Stimulated activated memory B cell treated with anti-CD40 and anti-IgM and Interleukin-4, amounts not matched to agents 10 μg/mL and 1 μg/mL and 100 μg/mL, for 72 hours (primary cell): Measurements from ENCODE around the gene PRPF18.

Experiments
- ATAC-seq: fragments of 150-1000 bp; cut with Tn5 transposase; 2 replicates; pipeline ENCODE4 v1.10.0; 2021
- H3K27ac Mint-ChIP-seq: one replicate; pipeline ENCODE4 v1.8.0; 2022; ENCODE audit warnings: mild to moderate bottlenecking, mixed read lengths
- H3K27me3 Mint-ChIP-seq: one replicate; pipeline ENCODE4 v1.8.0; 2022; ENCODE audit warnings: mixed read lengths
- H3K36me3 Mint-ChIP-seq: one replicate; pipeline ENCODE4 v1.8.0; 2022; ENCODE audit warnings: mixed read lengths
- H3K4me1 Mint-ChIP-seq: one replicate; pipeline ENCODE4 v1.8.0; 2022; ENCODE audit warnings: mixed read lengths
- H3K4me3 Mint-ChIP-seq: one replicate; pipeline ENCODE4 v1.8.0; 2022; ENCODE audit warnings: mild to moderate bottlenecking, moderate library complexity, mixed read lengths
- H3K9me3 Mint-ChIP-seq: one replicate; pipeline ENCODE4 v1.8.0; 2022; ENCODE audit warnings: mixed read lengths

Gene PRPF18

DNA sequence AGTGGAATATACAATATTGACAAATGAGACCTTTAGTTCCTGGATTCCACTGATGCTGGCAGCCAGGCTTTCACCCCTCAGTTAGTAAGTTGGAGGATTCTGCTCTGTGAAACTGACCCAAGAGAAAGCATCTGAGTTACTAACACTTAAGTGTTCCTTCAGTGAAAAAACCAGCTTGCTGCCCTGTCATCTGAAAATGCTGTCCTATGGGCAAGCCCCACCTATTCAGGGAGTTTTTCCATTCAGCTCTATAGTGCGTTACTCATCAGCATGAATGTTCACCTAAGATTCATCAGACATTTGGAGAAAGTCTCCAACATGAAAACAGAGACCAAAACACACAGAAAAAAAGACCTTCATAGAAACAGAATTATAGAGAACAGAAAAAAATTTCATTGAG, 37.9 kb downstream of the PRPF18 start:
- H3K36me3 Mint-ChIP-seq: peaks cover 5% of the 10 kb centered on the region
- ATAC-seq: no peak

DNA sequence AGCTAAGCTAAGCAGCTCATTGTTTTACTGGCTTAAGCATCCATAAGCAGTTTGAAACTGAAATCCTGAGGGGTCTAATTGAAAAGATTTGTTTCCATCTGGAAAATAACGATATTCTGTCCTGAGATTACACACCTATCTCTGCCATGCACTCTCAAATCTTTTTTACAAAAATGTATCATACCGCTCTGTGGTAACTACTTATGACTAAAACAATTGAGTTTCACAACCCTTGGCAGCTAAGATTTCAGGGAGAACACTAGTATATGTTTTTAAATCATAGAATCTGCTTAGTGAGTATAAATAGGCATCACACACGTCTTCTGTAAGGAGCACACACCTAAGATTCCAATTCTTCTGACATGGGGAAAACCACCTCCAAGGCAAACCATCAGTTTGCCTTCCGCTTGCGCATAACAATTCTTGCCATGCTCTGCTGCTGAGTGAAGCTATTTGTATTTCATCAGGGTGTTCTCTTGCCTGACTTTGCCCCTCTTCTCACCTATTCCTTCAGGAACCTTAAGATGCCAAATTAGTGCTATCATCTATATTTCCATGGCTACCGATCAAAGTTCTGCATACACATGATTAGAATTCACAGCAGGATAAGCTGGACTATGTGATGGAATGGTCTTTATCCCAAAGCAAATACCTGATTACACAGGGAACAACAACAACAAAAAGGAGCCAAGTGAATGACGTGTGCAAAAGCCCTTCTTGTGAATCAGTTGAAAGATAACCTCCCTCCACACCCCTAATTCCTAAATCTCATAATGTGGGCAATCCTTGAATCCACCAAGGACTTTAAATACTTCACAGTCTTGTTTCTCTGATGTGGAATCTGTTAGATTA, 40.9 kb downstream of the PRPF18 start:
- no peak for ATAC-seq
- Mint-ChIP-seq H3K27ac (no peak overlapping the region), H3K4me1 (peaks cover 8% of the 10 kb centered on the region), H3K4me3 (no peak overlapping the region), H3K9me3 (no peaks in the 10 kb centered on the region), H3K36me3 (peaks cover 20% of the 10 kb centered on the region), H3K27me3 (no peaks in the 10 kb centered on the region)

More for the DNA sequence above, 37.9 kb downstream of the PRPF18 start:
- Mint-ChIP-seq H3K4me1 (no peaks in the 10 kb centered on the region), H3K27ac (no peak overlapping the region), H3K9me3 (no peaks in the 10 kb centered on the region), H3K27me3 (no peaks in the 10 kb centered on the region), H3K4me3 (no peak overlapping the region)

GRCh38 chr10:13628661-13629060, 41.9 kb downstream of the PRPF18 start:
- no peaks in the 10 kb centered on the region for H3K27me3 Mint-ChIP-seq
- no peak for ATAC-seq
- peaks cover 30% of the 10 kb centered on the region for H3K36me3 Mint-ChIP-seq
- peaks cover 8% of the 10 kb centered on the region for H3K4me1 Mint-ChIP-seq
- H3K4me3 Mint-ChIP-seq: no peak overlapping the region
- no peak overlapping the region for H3K27ac Mint-ChIP-seq
- H3K9me3 Mint-ChIP-seq: no peaks in the 10 kb centered on the region

DNA sequence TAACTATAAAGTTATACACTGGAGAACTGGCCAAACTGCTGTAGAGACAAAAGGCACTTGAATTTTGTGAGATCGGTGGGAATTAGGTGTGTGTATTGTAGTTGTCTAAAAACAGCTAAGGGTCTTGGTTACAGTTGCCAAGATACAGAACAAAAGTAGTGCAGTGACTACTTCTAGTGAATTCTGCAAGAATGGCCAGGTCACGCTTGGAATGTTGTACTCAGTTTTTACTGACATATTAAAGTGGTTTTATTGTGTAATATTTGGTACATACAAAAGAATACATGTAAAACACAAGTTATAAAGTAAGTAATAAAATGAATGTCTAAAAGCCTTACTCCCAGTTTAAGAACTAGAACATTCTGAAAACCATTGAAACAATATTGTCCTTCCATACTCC, 42.4 kb downstream of the PRPF18 start:
- Mint-ChIP-seq H3K27me3 (no peaks in the 10 kb centered on the region), H3K27ac (no peak overlapping the region), H3K36me3 (peaks cover 34% of the 10 kb centered on the region), H3K9me3 (no peaks in the 10 kb centered on the region), H3K4me1 (peaks cover 8% of the 10 kb centered on the region), H3K4me3 (no peak overlapping the region)
- ATAC-seq: no peak

DNA sequence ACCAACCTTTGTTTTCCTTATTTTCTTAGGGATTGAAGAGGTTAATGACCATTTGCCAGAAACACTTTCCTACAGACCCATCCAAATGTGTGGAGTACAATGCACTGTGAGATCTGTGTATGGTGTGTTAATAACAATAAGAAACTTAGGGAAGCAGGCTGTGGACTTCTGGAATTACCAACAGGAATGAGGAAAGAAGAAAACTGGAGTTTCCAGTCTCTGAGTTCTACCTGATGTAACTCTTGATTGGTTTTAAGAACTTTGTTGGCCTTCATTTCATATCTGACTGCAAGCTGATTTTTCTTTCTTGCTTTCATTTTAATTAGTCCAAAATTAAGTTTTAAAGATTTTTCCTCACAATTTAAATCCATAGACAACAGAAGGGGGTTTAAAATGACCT, 43.5 kb downstream of the PRPF18 start:
- peaks cover 8% of the 10 kb centered on the region for H3K4me1 Mint-ChIP-seq
- peaks cover 42% of the 10 kb centered on the region for H3K36me3 Mint-ChIP-seq
- H3K27ac Mint-ChIP-seq: no peak overlapping the region
- H3K9me3 Mint-ChIP-seq: no peaks in the 10 kb centered on the region
- no peaks in the 10 kb centered on the region for H3K27me3 Mint-ChIP-seq
- no peak overlapping the region for H3K4me3 Mint-ChIP-seq
- ATAC-seq: no peak

GRCh38 chr10:13631594-13631993, 44.8 kb downstream of the PRPF18 start:
- ATAC-seq: no peak
- Mint-ChIP-seq H3K4me3 (no peak overlapping the region), H3K27me3 (no peaks in the 10 kb centered on the region), H3K4me1 (peaks cover 8% of the 10 kb centered on the region), H3K36me3 (peaks cover 56% of the 10 kb centered on the region), H3K27ac (no peak overlapping the region), H3K9me3 (no peaks in the 10 kb centered on the region)

GRCh38 chr10:13632440-13632839, 45.7 kb downstream of the PRPF18 start:
- H3K4me1 Mint-ChIP-seq: peaks cover 8% of the 10 kb centered on the region
- H3K27ac Mint-ChIP-seq: no peak overlapping the region
- no peaks in the 10 kb centered on the region for H3K27me3 Mint-ChIP-seq
- H3K36me3 Mint-ChIP-seq: peaks cover 65% of the 10 kb centered on the region
- H3K4me3 Mint-ChIP-seq: no peak overlapping the region
- no peak for ATAC-seq
- H3K9me3 Mint-ChIP-seq: no peaks in the 10 kb centered on the region

GRCh38 chr10:13632884-13633440, 46.2 kb downstream of the PRPF18 start:
- Mint-ChIP-seq H3K4me3 (no peak overlapping the region), H3K36me3 (peaks cover 70% of the 10 kb centered on the region), H3K9me3 (no peaks in the 10 kb centered on the region), H3K4me1 (peaks cover 8% of the 10 kb centered on the region), H3K27ac (no peak overlapping the region), H3K27me3 (no peaks in the 10 kb centered on the region)
- ATAC-seq: no peak

- H3K4me1 Mint-ChIP-seq: peaks cover 8% of the 10 kb centered on the region
- no peak overlapping the region for H3K27ac Mint-ChIP-seq
- peaks cover 77% of the 10 kb centered on the region for H3K36me3 Mint-ChIP-seq
- no peak overlapping the region for H3K4me3 Mint-ChIP-seq
- no peaks in the 10 kb centered on the region for H3K27me3 Mint-ChIP-seq
- no peaks in the 10 kb centered on the region for H3K9me3 Mint-ChIP-seq
- ATAC-seq: no peak
These were observed 46.9 kb downstream of the PRPF18 start for GRCh38 chr10:13633689-13634088.

GRCh38 chr10:13634207-13634606, 47.4 kb downstream of the PRPF18 start:
- Mint-ChIP-seq H3K9me3 (no peaks in the 10 kb centered on the region), H3K27ac (no peak overlapping the region), H3K4me1 (peaks cover 8% of the 10 kb centered on the region), H3K27me3 (no peaks in the 10 kb centered on the region), H3K4me3 (no peak overlapping the region), H3K36me3 (peaks cover 82% of the 10 kb centered on the region)
- no peak for ATAC-seq

DNA sequence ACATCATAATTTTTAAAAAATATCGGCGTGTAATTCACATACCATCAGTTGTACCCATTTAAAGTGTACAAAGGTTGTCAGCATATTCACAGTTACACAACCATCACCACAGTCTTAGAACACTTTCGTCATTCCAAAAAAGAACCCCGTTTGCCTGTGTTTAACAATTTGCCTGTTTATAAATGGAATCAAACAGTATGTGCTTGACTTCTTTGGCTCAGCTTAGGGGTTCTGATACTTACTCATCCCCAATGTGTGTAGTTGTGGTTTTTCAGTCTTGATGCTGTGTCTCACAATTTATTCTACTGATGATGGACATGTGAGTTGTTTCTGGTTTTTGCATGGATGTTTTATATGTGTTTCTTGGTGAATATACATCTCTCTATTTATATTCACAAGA, 50.0 kb downstream of the PRPF18 start:
- peaks cover 14% of the 10 kb centered on the region for H3K9me3 Mint-ChIP-seq
- peaks cover 7% of the 10 kb centered on the region for H3K4me1 Mint-ChIP-seq
- ATAC-seq: no peak
- peaks cover 93% of the 10 kb centered on the region for H3K36me3 Mint-ChIP-seq
- no peak overlapping the region for H3K4me3 Mint-ChIP-seq
- H3K27me3 Mint-ChIP-seq: no peaks in the 10 kb centered on the region
- no peak overlapping the region for H3K27ac Mint-ChIP-seq

DNA sequence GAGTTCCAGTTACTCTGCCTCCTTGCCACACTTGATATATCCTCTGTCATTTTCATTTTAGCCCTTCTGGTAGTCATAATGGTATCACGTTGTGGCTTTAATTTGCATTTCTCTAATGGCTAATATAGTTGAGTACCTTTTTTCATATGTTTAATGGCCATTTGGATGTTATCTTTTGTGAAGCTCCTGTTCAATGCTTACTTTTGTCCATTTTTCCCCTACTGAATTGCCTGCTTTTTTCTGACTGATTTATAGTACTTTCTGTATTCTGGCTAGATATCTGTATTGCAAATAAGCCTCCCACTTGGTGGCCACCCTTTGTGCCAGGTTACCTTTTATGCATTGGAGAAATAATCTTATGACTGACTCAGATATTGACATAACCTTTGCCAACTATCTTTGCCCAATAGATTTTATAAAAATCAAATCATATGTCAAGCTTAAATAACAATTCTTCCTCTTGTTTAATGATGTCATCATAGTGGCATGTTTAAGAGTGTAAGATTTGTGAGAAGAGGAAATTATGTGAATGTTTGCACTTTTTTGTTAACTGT, 50.6 kb downstream of the PRPF18 start:
- ATAC-seq: no peak
- peaks cover 1% of the 10 kb centered on the region for H3K4me1 Mint-ChIP-seq
- H3K27me3 Mint-ChIP-seq: no peaks in the 10 kb centered on the region
- no peak overlapping the region for H3K27ac Mint-ChIP-seq
- peaks cover 19% of the 10 kb centered on the region for H3K9me3 Mint-ChIP-seq
- no peak overlapping the region for H3K4me3 Mint-ChIP-seq
- H3K36me3 Mint-ChIP-seq: peaks cover 94% of the 10 kb centered on the region

- H3K27me3 Mint-ChIP-seq: no peaks in the 10 kb centered on the region
- ATAC-seq: no peak
- peaks cover 94% of the 10 kb centered on the region for H3K36me3 Mint-ChIP-seq
- peaks cover 20% of the 10 kb centered on the region for H3K9me3 Mint-ChIP-seq
- H3K4me1 Mint-ChIP-seq: no peaks in the 10 kb centered on the region
- no peak overlapping the region for H3K27ac Mint-ChIP-seq
- H3K4me3 Mint-ChIP-seq: no peak overlapping the region
These were observed 51.1 kb downstream of the PRPF18 start for GRCh38 chr10:13637894-13638293.

GRCh38 chr10:13642293-13642692, 55.5 kb downstream of the PRPF18 start:
- no peak for ATAC-seq
- Mint-ChIP-seq H3K36me3 (peaks cover 78% of the 10 kb centered on the region), H3K27ac (no peak overlapping the region), H3K4me3 (no peak overlapping the region), H3K27me3 (no peaks in the 10 kb centered on the region), H3K4me1 (no peaks in the 10 kb centered on the region), H3K9me3 (peaks cover 20% of the 10 kb centered on the region)

DNA sequence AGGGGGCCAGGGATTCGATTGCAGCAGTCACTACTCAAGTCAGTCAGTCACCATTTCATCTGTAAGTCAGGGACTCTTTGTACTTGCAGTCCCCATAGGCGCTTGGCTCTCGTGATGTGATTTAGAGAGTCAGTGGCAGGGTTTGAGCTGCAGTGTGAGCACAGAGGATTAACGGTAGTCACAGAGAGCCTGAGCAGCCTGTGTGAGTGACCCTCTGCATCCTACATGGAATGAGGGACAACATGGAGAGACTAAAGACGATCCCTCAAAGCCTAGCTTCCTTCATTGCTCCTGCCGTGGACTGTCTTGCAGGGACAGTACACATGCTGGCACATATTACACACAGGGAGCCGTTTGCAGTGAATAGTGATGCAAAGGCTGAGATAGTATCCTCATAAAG, 56.3 kb downstream of the PRPF18 start:
- ATAC-seq: no peak
- Mint-ChIP-seq H3K36me3 (peaks cover 73% of the 10 kb centered on the region), H3K9me3 (peaks cover 20% of the 10 kb centered on the region), H3K27me3 (no peaks in the 10 kb centered on the region), H3K4me3 (no peak overlapping the region), H3K27ac (no peak overlapping the region), H3K4me1 (no peaks in the 10 kb centered on the region)

GRCh38 chr10:13644866-13645265, 58.1 kb downstream of the PRPF18 start:
- peaks cover 62% of the 10 kb centered on the region for H3K36me3 Mint-ChIP-seq
- no peaks in the 10 kb centered on the region for H3K27me3 Mint-ChIP-seq
- no peak for ATAC-seq
- no peak overlapping the region for H3K4me3 Mint-ChIP-seq
- no peak overlapping the region for H3K27ac Mint-ChIP-seq
- H3K9me3 Mint-ChIP-seq: peaks cover 20% of the 10 kb centered on the region
- H3K4me1 Mint-ChIP-seq: no peaks in the 10 kb centered on the region
